Measurements from ENCODE around the gene AKAP6. TPM values are rescaled to one million over a fixed set of nuclear protein-coding genes. Genes with fewer than 3 reads are reported as not detected.
A peak's percentile ranks its signal among the peaks of the same experiment; 100 is the strongest.

The AKAP6 gene
- total and polyA plus RNA-seq, 5 donors from 2014 or later: 0.07 to 1.1 (median 0.47) TPM

GRCh38 chr14:32319368-32320049 is 9.6 kb upstream of the AKAP6 start:
- H3K36me3 Mint-ChIP-seq: no peaks in the 10 kb centered on the region
- H3K27me3 Mint-ChIP-seq: no peaks in the 10 kb centered on the region
- H3K9me3 ChIP-seq (ENCODE audit: control insufficient read depth in 2 of 2, low read length in 2 of 2): no peaks in the 10 kb centered on the region
- peaks cover 0 to under 1% (median 0%) of the 10 kb centered on the region in 7 donors for H3K9me3 Mint-ChIP-seq
- H3K27me3 ChIP-seq (ENCODE audit: control insufficient read depth, insufficient read depth, low read length): peaks cover 4% of the 10 kb centered on the region
- H3K4me3 Mint-ChIP-seq: no peak overlapping the region
- no peaks in the 10 kb centered on the region for H3K4me1 ChIP-seq (ENCODE audit: control insufficient read depth, insufficient read depth, low read length, poor library complexity, severe bottlenecking)
- DNase-seq (no peak), ATAC-seq (ENCODE audit: low read depth in 2 of 2) (no peak)
- H3K36me3 ChIP-seq (ENCODE audit: control insufficient read depth, insufficient read depth, low read length): no peaks in the 10 kb centered on the region
- no peak overlapping the region for H3K4me3 ChIP-seq (ENCODE audit: low read depth, low read length)
- H3K27ac Mint-ChIP-seq: no peak overlapping the region
- H3K4me1 Mint-ChIP-seq: no peaks in the 10 kb centered on the region
- no peak overlapping the region for H3K27ac ChIP-seq (ENCODE audit: insufficient read depth, low read length, poor library complexity, severe bottlenecking)

- H3K27me3 Mint-ChIP-seq: no peaks in the 10 kb centered on the region
- H3K27ac Mint-ChIP-seq: no peak overlapping the region
- Histone ChIP-seq H3K4me3 (ENCODE audit: low read depth, low read length) (no peak overlapping the region), H3K27ac (ENCODE audit: insufficient read depth, low read length, poor library complexity, severe bottlenecking) (no peak overlapping the region), H3K9me3 (ENCODE audit: control insufficient read depth in 2 of 2, low read length in 2 of 2) (no peaks in the 10 kb centered on the region), H3K36me3 (ENCODE audit: control insufficient read depth, insufficient read depth, low read length) (no peaks in the 10 kb centered on the region), H3K27me3 (ENCODE audit: control insufficient read depth, insufficient read depth, low read length) (peaks cover 4% of the 10 kb centered on the region), H3K4me1 (ENCODE audit: control insufficient read depth, insufficient read depth, low read length, poor library complexity, severe bottlenecking) (no peaks in the 10 kb centered on the region)
- no peaks in the 10 kb centered on the region for H3K4me1 Mint-ChIP-seq
- H3K9me3 Mint-ChIP-seq: peaks cover 0 to 7% (median 0%) of the 10 kb centered on the region in 7 donors
- ATAC-seq (ENCODE audit: low read depth in 2 of 2) (no peak), DNase-seq (no peak)
- H3K4me3 Mint-ChIP-seq: no peak overlapping the region
- H3K36me3 Mint-ChIP-seq: no peaks in the 10 kb centered on the region
These were observed 4.5 kb upstream of the AKAP6 start for GRCh38 chr14:32324601-32325000.

- H3K4me3 Mint-ChIP-seq: no peak overlapping the region
- Histone ChIP-seq H3K4me1 (ENCODE audit: control insufficient read depth, insufficient read depth, low read length, poor library complexity, severe bottlenecking) (no peaks in the 10 kb centered on the region), H3K27me3 (ENCODE audit: control insufficient read depth, insufficient read depth, low read length) (no peaks in the 10 kb centered on the region), H3K36me3 (ENCODE audit: control insufficient read depth, insufficient read depth, low read length) (no peaks in the 10 kb centered on the region), H3K27ac (ENCODE audit: insufficient read depth, low read length, poor library complexity, severe bottlenecking) (no peak overlapping the region), H3K9me3 (ENCODE audit: control insufficient read depth in 2 of 2, low read length in 2 of 2) (no peaks in the 10 kb centered on the region), H3K4me3 (ENCODE audit: low read depth, low read length) (no peak overlapping the region)
- H3K27ac Mint-ChIP-seq: no peak overlapping the region
- no peaks in the 10 kb centered on the region for H3K4me1 Mint-ChIP-seq
- H3K36me3 Mint-ChIP-seq: no peaks in the 10 kb centered on the region
- no peak for DNase-seq
- no peak for ATAC-seq (ENCODE audit: low read depth in 2 of 2)
- no peaks in the 10 kb centered on the region for H3K27me3 Mint-ChIP-seq
- peaks cover 0 to 7% (median 1%) of the 10 kb centered on the region in 7 donors for H3K9me3 Mint-ChIP-seq
These were observed 1.7 kb upstream of the AKAP6 start for GRCh38 chr14:32327255-32327961.

GRCh38 chr14:32329690-32330285 is 690 bp downstream of the AKAP6 start:
- Histone ChIP-seq H3K36me3 (ENCODE audit: control insufficient read depth, insufficient read depth, low read length) (no peaks in the 10 kb centered on the region), H3K4me3 (ENCODE audit: low read depth, low read length) (no peak overlapping the region), H3K27me3 (ENCODE audit: control insufficient read depth, insufficient read depth, low read length) (no peaks in the 10 kb centered on the region), H3K9me3 (ENCODE audit: control insufficient read depth in 2 of 2, low read length in 2 of 2) (no peaks in the 10 kb centered on the region), H3K4me1 (ENCODE audit: control insufficient read depth, insufficient read depth, low read length, poor library complexity, severe bottlenecking) (no peaks in the 10 kb centered on the region), H3K27ac (ENCODE audit: insufficient read depth, low read length, poor library complexity, severe bottlenecking) (no peak overlapping the region)
- H3K27ac Mint-ChIP-seq: no peak overlapping the region
- no peaks in the 10 kb centered on the region for H3K4me1 Mint-ChIP-seq
- H3K9me3 Mint-ChIP-seq: peaks cover 0 to 6% (median 1%) of the 10 kb centered on the region in 7 donors
- ATAC-seq (ENCODE audit: low read depth in 2 of 2) (no peak), DNase-seq (no peak)
- no peaks in the 10 kb centered on the region for H3K27me3 Mint-ChIP-seq
- H3K36me3 Mint-ChIP-seq: no peaks in the 10 kb centered on the region
- H3K4me3 Mint-ChIP-seq: no peak overlapping the region

- Histone ChIP-seq H3K9me3 (ENCODE audit: control insufficient read depth in 2 of 2, low read length in 2 of 2) (no peaks in the 10 kb centered on the region), H3K27me3 (ENCODE audit: control insufficient read depth, insufficient read depth, low read length) (no peaks in the 10 kb centered on the region), H3K4me1 (ENCODE audit: control insufficient read depth, insufficient read depth, low read length, poor library complexity, severe bottlenecking) (no peaks in the 10 kb centered on the region), H3K4me3 (ENCODE audit: low read depth, low read length) (no peak overlapping the region), H3K36me3 (ENCODE audit: control insufficient read depth, insufficient read depth, low read length) (no peaks in the 10 kb centered on the region), H3K27ac (ENCODE audit: insufficient read depth, low read length, poor library complexity, severe bottlenecking) (no peak overlapping the region)
- ATAC-seq (ENCODE audit: low read depth in 2 of 2) (no peak), DNase-seq (no peak)
- Mint-ChIP-seq H3K4me3 (no peak overlapping the region), H3K27ac (no peak overlapping the region), H3K36me3 (no peaks in the 10 kb centered on the region), H3K9me3 (peaks cover 0 to 6% (median 1%) of the 10 kb centered on the region in 7 donors), H3K4me1 (no peaks in the 10 kb centered on the region), H3K27me3 (no peaks in the 10 kb centered on the region)
These were observed 1.4 kb downstream of the AKAP6 start for GRCh38 chr14:32330351-32331111.

- peak overlapping the region in 1 of 3 donors; percentile 43 for H3K27ac Mint-ChIP-seq
- H3K4me3 ChIP-seq (ENCODE audit: low read depth, low read length): no peak overlapping the region
- peaks cover 0 to 2% (median 1%) of the 10 kb centered on the region in 7 donors for H3K9me3 Mint-ChIP-seq
- DNase-seq (no peak), ATAC-seq (ENCODE audit: low read depth in 2 of 2) (no peak)
- no peaks in the 10 kb centered on the region for H3K9me3 ChIP-seq (ENCODE audit: control insufficient read depth in 2 of 2, low read length in 2 of 2)
- H3K27me3 ChIP-seq (ENCODE audit: control insufficient read depth, insufficient read depth, low read length): no peaks in the 10 kb centered on the region
- no peaks in the 10 kb centered on the region for H3K4me1 ChIP-seq (ENCODE audit: control insufficient read depth, insufficient read depth, low read length, poor library complexity, severe bottlenecking)
- no peaks in the 10 kb centered on the region for H3K36me3 ChIP-seq (ENCODE audit: control insufficient read depth, insufficient read depth, low read length)
- H3K4me3 Mint-ChIP-seq: no peak overlapping the region
- H3K36me3 Mint-ChIP-seq: no peaks in the 10 kb centered on the region
- H3K27me3 Mint-ChIP-seq: no peaks in the 10 kb centered on the region
- H3K4me1 Mint-ChIP-seq: no peaks in the 10 kb centered on the region
- H3K27ac ChIP-seq (ENCODE audit: insufficient read depth, low read length, poor library complexity, severe bottlenecking): no peak overlapping the region
These were observed 2.1 kb downstream of the AKAP6 start for GRCh38 chr14:32331206-32331605.

GRCh38 chr14:32332415-32333316 is 3.6 kb downstream of the AKAP6 start:
- Mint-ChIP-seq H3K4me1 (no peaks in the 10 kb centered on the region), H3K36me3 (no peaks in the 10 kb centered on the region), H3K27me3 (no peaks in the 10 kb centered on the region), H3K9me3 (peaks cover 0 to 1% (median 0%) of the 10 kb centered on the region in 7 donors), H3K4me3 (no peak overlapping the region), H3K27ac (no peak overlapping the region)
- ATAC-seq (ENCODE audit: low read depth in 2 of 2) (no peak), DNase-seq (no peak)
- no peaks in the 10 kb centered on the region for H3K9me3 ChIP-seq (ENCODE audit: control insufficient read depth in 2 of 2, low read length in 2 of 2)
- no peaks in the 10 kb centered on the region for H3K36me3 ChIP-seq (ENCODE audit: control insufficient read depth, insufficient read depth, low read length)
- H3K27ac ChIP-seq (ENCODE audit: insufficient read depth, low read length, poor library complexity, severe bottlenecking): no peak overlapping the region
- no peak overlapping the region for H3K4me3 ChIP-seq (ENCODE audit: low read depth, low read length)
- H3K27me3 ChIP-seq (ENCODE audit: control insufficient read depth, insufficient read depth, low read length): no peaks in the 10 kb centered on the region
- no peaks in the 10 kb centered on the region for H3K4me1 ChIP-seq (ENCODE audit: control insufficient read depth, insufficient read depth, low read length, poor library complexity, severe bottlenecking)

Data from CD4-positive, CD25-positive, alpha-beta regulatory T cell (primary cell).